Measurements from ENCODE around the gene TMEM170A. TPM values are rescaled to one million over a fixed set of nuclear protein-coding genes. Genes with fewer than 3 reads are reported as not detected.

Gene TMEM170A, protein sequence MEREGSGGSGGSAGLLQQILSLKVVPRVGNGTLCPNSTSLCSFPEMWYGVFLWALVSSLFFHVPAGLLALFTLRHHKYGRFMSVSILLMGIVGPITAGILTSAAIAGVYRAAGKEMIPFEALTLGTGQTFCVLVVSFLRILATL
- total RNA-seq (2022; extraction: Qiagen RNA extraction): 13.8 to 15.5 TPM (median 14.5 TPM) in 5 replicates

GRCh38 chr16:75464122-75464918, at the start of gene TMEM170A:
Gene TMEM170A, minus strand, starts transcription at chr16:75464689. Its CDS starts 89 bp downstream, at chr16:75464600.

GRCh38 chr16:75495076-75495674, 30.7 kb upstream of the TMEM170A start, which contains the start of gene CHST6:
Gene CHST6, minus strand, starts transcription at chr16:75495441. Its CDS starts 15,613 bp downstream, at chr16:75479828.

GRCh38 chr16:75432828-75433731, 31.4 kb downstream of the TMEM170A start, which contains the start of gene CFDP1:
Gene CFDP1, minus strand, starts transcription at chr16:75433503. Its CDS starts 151 bp downstream, at chr16:75433352.

Other genes starting within 250 kb of the TMEM170A start
- gene CTRB1, start 245.7 kb downstream of the TMEM170A start, total RNA-seq (2022; extraction: Qiagen RNA extraction): not detected in 5 replicates
- 88.5 to 127 TPM (median 123 TPM) in 5 replicates for gene BCAR1, start 213.1 kb downstream of the TMEM170A start, total RNA-seq (2022; extraction: Qiagen RNA extraction)
- gene CFDP1, start 31.2 kb downstream of the TMEM170A start, total RNA-seq (2022; extraction: Qiagen RNA extraction): 61.0 to 74.5 TPM (median 65.0 TPM) in 5 replicates
- 0.09 to 0.30 TPM (median 0.20 TPM) in 5 replicates for gene CHST6, start 30.8 kb upstream of the TMEM170A start, total RNA-seq (2022; extraction: Qiagen RNA extraction)
- gene CHST5, start 71.4 kb upstream of the TMEM170A start, total RNA-seq (2022; extraction: Qiagen RNA extraction): not detected in 5 replicates
- 8.2 to 10.6 TPM (median 9.0 TPM) in 5 replicates for gene TMEM231, start 91.6 kb upstream of the TMEM170A start, total RNA-seq (2022; extraction: Qiagen RNA extraction)
- 85.8 to 90.1 TPM (median 87.9 TPM) in 5 replicates for gene GABARAPL2, start 101.7 kb upstream of the TMEM170A start, total RNA-seq (2022; extraction: Qiagen RNA extraction)
- gene ADAT1, start 158.6 kb upstream of the TMEM170A start, total RNA-seq (2022; extraction: Qiagen RNA extraction): 33.1 to 35.5 TPM (median 35.1 TPM) in 5 replicates
- 156 to 178 TPM (median 164 TPM) in 5 replicates for gene KARS1, start 183.0 kb upstream of the TMEM170A start, total RNA-seq (2022; extraction: Qiagen RNA extraction)
- gene TERF2IP, start 183.1 kb upstream of the TMEM170A start, total RNA-seq (2022; extraction: Qiagen RNA extraction): 41.4 to 45.0 TPM (median 44.1 TPM) in 5 replicates
- not detected in 5 replicates for gene CPHXL2, start 212.3 kb upstream of the TMEM170A start, total RNA-seq (2022; extraction: Qiagen RNA extraction)
- gene DUXB, start 236.8 kb upstream of the TMEM170A start, total RNA-seq (2022; extraction: Qiagen RNA extraction): 0.08 to 0.09 TPM in 2 of 5 replicates, not detected in the others